MV-4-11 (cell line): ENCODE data around the gene SLC39A10.

ENCODE experiments used
- DNase-seq: peaks from one replicate; lab custom pipeline; 2025; lab: John Stamatoyannopoulos, UW

The SLC39A10 gene

DNA sequence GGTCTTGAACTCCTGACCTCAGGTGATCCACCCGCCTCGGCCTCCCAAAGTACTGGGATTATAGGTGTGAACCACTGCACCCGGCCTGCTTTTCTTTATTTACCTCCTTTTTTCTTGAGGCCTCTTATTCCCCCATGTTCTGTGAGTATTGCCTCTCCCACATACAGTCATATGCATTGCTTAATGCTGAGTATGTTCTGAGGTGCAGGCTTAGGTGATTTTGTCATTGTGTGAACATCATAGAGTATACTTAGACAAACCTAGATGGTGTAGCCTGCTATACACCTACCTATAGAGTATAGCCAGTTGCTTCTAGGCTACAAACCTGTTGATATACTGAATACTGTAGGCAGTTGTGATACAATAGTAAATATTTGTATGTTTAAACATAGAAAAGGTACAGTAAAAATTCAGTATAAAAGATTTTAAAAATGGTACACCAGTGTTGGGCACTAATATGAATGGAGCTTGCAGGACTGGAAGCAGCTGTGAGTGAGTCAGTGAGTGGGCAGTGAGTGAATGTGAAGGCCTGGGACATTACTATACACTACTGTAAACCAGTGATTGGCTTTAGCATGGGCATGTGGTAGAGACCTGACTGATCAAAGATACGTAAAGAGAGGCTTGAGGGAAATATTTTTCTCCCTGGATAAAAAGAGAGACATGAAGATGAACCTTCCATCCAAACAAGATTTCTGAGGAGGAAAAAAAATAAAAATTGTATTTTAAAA, 17.6 kb downstream of the SLC39A10 start:
- no peak for DNase-seq

DNA sequence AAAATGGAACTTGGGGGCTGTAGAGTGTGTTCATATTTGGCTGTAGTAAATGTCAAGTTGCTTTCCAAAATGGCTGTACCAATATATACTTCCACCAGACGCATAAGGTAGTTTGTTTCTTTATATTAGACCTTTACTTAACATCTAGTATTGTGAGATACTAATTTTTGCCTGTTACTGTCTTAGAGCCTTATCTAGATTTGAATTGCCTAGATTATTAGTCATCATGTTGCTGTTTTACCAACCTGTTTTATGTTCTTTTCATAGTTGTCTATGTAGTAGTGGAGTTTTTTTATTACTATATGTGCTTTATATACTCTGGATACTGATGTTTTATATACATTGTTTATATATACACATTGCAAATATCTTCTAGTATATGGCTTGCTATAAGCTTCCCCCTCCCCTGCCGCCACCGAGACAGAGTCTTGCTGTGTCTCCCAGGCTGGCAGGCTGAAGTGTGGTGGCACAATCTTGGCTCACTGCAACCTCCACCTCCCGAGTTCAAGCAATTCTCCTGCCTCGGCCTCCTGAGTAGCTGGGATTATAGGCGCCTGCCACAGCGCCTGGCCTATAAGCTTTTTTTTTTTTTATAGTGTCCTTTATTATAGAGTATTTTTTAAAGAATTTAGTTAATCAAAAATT, 18.9 kb downstream of the SLC39A10 start:
- no peak for DNase-seq

DNA sequence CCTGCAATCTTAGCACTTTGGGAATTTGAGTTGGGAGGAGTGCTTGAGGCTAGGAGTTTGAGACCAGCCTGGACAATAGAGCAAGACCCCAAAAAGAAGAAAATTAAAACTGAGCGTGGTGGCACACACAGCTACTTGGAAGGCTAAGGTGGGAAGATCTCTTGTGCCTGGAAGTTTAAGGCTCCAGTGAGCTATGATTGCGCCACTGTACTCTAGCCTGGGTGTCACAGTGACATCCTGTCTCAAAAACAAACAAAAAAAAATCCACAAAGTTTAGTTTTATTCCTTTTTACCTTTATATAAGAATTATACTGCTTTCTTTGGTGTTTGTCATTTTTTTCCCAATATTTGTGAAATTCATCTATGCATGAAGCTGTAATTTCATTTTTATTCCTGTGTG, 20.3 kb downstream of the SLC39A10 start:
- DNase-seq = no peak

DNA sequence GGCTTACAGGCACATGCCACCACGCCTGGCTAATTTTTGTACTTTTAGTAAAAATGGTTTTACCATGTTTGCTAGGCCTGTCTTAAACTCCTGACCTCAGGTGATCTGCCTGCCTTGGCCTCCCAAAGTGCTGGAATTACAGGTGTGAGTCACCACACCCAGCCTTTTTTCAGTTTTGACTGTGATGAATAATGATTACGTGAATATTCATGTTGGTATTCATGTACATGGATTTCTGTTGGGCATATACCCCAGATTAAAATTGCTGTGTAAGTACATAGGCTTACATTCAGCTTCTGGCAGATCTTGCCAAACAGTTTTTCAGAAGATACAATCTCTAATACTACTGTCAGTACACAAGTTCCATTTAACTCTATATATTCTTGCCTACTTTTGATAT, 20.9 kb downstream of the SLC39A10 start:
- no peak for DNase-seq

DNA sequence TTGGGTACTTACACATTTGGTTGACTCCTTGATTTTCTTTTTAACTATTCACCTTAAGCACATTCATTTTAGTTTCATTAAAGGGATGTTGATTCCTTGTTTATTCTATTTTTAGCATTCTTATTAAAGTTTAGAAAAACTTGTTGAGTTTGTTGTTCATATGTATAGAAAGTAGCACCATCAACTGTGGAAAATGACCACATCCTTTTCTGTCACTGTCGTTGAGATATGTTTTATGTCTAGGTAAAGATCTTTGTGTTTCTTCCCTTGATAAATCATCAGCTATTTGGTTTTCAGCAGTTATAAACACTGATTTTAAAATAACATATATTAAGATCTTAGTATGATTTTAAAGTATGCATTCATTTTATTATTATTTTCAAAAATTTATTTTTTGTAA, 25.1 kb downstream of the SLC39A10 start:
- no peak for DNase-seq

DNA sequence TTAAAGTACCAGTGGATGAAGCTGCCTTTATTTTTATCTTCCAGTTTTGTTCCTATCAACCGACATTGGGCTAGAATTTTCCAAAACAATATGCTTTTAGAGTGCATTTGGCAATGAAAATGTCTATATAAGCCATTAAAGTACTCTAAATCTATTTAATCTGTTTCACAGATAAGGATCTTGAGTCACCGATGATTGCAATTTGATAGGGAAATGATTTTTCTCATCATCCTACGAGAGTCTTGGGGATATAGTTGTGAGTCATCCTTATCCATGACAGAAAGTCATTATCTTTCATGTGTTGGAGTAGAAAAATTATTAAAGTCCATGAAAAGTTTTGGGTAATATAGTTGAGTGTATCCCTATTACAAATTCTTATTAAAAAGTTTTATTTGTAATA, 26.1 kb downstream of the SLC39A10 start:
- DNase-seq = no peak

DNA sequence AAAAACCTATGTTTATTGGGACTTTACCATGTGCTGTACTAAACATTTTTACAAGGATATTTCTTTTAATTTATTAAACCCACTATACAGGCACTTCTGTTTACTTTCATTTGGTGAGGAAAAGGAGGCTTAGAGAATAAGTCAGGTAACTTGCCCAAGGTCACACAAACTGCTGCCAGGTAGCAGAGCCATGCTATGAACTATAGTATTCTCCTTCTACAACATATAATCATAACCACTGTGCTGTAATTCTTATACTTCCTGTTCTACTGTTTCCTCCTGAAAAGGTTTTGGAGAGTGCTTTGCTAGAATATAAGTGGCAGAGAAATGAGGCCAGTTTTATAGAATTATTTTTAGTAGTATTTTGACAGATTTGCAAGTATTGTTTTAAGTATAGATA, 29.5 kb downstream of the SLC39A10 start:
- DNase-seq = no peak

DNA sequence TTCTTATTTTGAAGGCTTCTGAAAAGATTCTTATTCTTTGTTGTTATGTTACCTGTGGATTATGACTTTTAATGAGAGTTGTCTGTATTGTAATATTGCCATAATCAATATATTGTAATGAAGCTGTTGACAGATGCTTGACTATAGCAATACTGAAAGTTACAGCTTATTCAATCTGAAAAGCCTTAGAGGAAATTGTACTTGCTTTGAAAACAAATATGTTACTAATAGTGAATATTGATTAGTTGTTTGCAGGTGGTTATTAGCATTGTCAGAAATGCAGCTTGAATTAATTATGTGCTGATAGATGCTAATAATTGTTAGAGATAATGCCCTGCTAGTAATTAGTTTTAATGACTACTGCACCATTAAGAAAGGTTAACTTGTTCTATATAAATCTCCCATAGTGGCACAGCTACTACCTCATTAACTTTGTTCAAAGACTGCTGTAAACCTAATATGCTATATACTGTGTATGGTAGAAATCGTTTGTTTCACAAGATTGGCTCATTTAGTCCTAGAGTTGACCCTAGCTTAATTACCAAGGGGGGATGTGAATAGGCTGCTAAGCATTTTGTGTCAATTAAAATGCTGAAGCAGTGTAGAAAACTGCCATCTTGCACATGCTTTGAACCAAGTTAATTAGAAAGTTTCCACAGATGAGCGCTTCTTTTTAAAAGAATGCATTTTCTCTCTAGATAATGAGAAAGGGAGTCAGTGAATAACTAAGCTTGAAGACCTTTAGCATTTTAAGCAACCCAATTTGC, 30.5 kb downstream of the SLC39A10 start:
- DNase-seq = no peak

DNA sequence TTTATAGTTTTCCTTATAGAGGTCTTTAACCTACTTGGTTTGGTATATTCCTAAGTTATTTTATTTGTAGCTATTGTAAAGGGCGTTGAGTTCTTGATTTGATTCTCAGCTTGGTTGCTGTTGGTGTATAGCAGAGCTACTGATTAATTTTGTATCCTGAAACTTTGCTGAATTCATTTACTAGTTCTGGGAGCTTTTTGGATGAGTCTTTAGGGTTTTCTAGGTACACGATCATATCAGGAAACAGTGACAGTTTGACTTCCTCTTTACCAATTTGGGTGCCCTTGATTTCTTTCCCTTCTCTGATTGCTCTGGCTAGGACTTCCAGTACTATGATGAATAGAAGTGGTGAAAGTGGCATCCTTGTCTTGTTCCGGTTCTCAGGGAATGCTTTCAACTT, 35.5 kb downstream of the SLC39A10 start:
- peak; percentile 11 for DNase-seq

DNA sequence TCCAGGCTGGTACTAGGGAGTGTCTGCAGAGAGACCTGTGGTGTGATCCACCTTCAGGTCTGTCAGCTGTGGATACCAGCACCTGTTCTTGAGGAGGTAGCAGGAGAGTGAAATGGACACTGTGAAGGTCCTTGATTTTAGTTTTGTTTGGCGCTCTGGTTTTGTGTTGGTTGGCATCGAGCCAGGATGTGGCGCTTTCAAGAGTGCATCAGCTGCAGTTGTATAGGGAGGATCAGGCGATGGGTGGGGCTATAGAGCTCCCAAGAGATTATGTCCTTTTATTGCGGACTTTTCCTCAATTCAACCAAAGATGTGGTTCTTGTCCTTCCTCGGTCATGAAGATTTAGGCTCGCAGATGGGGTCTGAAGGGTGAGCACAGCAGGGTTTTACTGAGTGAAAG, 37.5 kb downstream of the SLC39A10 start:
- DNase-seq = no peak

DNA sequence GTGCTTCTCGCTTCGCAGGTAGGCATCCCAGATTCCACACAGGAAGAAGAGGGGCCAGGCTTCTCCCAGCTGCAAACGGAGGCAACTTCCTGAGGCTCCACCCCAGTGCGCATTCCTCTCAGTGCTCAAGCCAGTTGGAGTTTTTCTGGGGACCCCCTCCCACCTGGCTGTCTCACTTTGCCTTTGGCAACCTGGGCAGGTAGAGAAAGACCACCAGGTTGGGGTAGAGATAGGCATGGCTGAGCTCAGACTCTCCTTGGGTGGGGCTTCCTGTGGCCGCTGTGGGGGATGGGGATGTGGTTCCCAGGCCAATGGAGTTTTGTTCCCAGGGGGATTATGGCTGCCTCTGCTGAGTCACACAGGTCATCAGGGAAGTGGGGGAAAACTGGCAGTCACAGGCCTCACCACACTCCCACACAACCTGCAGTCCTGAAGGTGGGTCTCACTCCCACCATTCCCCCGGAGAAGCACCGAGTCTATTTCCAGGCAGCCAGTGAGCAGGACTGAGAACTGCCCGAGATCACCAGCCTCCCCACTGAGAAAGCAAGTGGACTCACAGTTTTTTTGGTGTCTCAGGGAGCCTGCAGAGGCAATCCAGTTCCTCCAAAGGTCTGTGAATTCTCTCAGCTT, 38.1 kb downstream of the SLC39A10 start:
- no peak for DNase-seq

DNA sequence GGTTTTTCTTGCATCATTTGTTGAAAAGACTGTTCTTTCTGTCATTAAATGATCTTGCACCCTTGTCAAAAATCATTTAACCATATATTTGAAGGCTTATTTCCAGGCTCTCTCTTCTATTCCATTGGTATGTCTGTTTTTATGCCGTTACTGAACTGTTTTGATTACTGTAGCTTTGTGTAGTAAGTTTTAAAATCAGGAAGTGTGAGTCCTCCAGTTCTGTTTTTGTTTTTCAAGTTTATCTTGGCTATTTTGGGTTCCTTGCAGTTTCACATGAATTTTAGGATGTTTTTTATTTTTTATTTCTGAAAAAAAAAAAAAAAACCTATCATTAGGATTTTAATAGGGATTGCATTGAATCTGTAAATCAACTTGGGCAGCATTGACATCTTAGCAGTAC, 39.0 kb downstream of the SLC39A10 start:
- no peak for DNase-seq

DNA sequence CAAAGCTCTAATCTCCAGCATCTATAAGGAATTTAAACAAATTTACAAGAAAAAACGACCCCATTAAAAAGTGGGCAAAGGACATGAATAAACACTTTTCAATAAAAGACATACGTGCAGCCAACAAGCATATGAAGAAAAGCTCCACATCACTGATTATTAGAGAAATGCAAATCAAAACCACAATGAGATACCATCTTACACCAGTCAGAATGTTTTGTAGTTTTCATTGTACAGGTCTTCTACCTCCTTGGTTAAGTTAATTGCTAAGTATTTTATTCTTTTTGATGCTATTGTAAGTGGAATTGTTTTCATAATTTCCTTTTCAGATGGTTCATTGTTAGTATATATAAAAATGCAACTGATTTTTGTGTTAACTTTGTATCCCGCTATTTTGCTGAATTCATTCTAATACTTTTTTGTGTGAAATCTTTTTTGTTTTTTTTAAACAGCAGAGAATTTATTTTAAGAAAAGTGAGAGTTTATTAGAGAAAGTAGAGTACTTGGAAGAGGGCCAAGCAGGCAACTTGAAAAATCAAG, 40.7 kb downstream of the SLC39A10 start:
- no peak for DNase-seq

DNA sequence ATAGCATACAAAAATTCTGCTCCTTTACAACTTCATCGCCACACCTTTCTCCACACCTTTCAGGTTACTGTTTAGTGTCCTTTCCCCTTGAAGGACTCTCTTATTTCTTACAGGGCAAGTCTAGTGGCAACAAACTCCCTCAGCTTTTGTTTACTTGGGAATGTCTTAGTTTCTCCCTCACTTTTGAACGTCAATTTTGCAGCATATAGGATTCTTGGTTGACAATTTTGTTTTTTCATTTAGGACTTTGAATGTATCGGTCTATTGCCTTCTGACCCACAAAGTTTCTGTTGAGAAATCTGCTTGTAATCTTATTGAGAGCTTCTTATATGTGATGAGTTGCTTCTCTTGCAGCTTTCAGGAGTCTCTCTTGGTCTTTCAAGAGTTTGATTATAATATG, 43.5 kb downstream of the SLC39A10 start:
- DNase-seq = no peak

DNA sequence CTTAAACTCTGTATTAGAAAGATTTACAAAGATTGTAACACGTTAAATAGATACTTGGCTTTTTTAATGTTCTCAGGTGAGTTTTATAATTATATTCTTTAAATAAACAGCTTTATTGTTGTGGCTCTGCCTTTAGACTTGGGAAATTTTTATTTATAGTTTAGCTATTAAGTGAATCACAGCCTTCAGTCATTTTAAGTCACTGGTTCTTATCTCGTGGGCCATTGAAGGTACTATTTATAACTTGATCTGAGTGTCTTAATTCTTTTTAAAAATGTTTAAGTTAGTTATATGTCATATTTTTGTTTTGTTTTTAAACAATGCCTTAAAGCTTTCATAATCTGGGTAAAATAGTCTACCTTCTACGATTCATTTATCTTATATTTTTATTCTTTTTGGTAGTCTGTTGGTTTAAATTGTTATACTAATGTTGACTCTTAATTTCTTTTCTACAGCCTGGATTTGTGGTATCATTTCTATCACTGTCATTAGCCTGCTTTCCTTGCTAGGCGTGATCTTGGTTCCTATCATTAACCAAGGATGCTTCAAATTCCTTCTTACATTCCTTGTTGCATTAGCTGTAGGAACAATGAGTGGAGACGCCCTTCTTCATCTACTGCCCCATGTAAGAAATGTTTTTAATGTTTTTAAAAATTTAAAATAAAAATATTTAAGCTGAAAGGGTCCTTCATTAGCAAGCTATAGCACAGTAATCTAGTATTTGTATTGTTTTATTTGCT, 49.3 kb downstream of the SLC39A10 start:
- no peak for DNase-seq

DNA sequence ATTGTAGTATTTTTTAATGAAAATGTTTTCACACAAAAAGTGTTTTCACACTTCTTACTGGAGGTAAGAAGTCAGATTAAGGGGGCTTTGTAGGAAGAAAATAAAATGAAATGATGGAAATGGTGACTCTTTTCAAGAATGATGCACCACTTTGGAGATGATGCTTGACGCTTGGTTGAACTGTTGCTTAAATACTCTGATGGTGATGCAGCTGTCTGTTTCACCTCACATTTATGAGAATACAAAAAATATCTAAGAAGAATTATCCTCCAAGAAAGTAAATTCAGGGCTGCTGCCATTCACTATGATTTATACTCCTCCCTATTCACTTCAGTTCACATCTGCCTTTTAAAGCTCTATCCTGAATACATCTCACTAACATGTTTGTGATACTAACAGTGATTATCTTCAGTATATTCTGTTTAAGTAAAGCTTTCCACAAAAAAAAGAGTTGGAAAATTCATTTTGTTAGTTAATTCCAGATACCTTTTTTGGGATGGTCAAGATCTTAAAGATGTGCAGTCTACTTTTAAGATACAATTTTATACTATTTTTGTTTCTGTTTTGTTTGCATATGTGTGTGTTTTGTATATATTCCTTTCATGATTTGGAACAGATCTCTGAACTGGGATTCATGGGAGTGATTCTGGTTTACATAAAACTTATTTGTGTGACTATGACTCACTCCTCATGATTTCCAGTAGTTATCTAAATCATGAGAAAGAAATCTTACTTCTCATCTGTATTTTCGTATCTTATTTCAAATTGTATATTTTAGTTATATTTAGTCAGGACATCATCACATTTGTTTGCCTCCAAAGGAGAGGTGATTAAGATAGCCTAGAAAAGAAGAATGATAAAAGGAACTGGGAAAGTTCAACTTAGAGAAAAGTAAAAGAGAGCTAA, 53.1 kb downstream of the SLC39A10 start:
- DNase-seq = no peak

DNA sequence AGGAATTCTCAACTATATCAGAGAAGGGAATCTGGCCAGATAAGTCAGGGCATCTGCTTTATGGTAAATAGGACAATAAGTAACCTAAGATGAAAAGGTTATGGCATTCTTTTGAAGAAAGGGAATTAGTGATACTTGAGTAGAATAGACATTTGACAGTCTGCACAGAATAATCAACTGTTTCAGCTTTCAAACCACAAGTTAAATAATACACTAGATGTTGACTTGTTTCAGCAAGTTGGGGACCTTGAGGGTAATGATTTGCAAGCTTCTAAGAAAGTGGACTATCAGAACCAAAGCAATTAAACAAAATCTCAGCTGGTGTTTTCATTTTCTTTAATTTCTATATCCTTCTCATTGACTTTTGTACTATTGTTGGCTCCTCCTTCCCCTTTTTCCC, 54.5 kb downstream of the SLC39A10 start:
- no peak for DNase-seq

DNA sequence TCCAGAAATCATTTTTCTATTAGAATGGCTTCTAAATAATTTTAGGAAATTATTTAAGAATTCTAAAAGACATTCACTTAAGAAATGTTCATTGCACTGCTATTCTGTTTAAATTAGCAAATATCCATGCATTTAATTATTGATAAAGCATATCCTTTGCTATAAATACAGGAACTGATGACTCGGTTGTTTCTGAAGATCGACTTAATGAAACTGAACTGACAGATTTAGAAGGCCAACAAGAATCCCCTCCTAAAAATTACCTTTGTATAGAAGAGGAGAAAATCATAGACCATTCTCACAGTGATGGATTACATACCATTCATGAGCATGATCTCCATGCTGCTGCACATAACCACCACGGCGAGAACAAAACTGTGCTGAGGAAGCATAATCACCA, 59.4 kb downstream of the SLC39A10 start:
- DNase-seq = no peak

DNA sequence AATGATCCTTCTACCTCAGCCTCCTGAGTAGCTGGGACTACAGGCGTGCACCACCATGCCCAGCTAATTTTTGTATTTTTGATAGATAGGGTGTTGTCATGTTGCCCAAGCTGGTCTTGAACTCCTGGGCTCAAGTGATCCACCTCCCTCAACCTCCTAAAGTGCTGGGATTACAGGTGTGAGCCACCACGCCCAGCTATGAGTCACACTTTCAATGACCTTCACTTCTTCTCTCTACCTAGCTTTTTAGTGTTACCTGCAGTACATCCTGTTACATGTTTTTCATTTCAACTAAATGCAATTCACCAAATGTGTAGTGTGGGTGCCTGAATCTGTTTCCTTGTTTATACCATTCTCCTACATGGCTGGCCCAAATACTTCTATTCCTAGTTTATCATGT, 64.0 kb downstream of the SLC39A10 start:
- DNase-seq = no peak

DNA sequence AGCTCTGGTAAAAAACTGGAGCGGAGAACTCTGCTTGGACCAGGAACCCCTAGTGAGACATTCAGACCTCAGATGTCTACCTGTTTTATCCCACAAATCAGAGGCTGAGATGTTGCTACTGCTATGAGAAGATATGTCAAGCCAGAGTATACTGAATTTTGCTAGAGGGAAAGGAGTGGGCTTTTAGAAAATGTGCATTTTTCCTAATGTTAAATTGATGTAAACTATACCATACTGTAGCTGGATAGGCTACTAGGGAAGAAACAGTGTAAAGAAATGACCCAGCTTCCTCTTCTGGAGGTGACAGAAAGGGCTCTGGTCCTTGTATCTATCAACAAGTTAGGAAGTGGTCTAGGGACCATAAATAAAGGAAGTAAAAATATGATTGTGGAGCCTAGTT, 65.0 kb downstream of the SLC39A10 start:
- peak; percentile 63 for DNase-seq

DNA sequence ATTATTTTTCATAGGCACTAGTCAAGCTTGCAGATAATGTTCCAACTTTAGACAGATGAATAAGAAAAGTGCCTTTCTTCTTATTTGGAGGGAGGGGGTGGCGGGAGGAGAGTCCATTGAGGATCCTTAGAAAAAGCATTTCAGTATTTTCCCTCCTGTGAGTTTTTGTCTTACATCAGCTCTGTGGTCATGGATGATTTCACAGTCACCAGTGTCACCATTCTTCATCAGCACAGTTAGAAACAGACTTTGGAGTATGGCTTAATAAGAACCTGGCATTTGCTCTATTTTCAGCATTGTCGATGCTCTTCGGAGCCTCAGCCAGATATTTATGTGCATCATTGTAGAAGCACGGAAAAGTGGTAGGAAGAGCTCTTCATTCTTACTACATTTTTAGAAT, 70.1 kb downstream of the SLC39A10 start:
- peak; percentile 5 for DNase-seq
